DMS 273 treated with DMSO at 0.1 percent for 48 hours (cell line): Measurements from ENCODE around the gene ARHGEF40.

Experiments used
- DNase-seq: peaks from one replicate; lab custom pipeline; 2025; lab: John Stamatoyannopoulos, UW

Gene ARHGEF40

GRCh38 chr14:21059842-21060613 is 10.1 kb upstream of the ARHGEF40 start:
- DNase-seq = no peak

DNA sequence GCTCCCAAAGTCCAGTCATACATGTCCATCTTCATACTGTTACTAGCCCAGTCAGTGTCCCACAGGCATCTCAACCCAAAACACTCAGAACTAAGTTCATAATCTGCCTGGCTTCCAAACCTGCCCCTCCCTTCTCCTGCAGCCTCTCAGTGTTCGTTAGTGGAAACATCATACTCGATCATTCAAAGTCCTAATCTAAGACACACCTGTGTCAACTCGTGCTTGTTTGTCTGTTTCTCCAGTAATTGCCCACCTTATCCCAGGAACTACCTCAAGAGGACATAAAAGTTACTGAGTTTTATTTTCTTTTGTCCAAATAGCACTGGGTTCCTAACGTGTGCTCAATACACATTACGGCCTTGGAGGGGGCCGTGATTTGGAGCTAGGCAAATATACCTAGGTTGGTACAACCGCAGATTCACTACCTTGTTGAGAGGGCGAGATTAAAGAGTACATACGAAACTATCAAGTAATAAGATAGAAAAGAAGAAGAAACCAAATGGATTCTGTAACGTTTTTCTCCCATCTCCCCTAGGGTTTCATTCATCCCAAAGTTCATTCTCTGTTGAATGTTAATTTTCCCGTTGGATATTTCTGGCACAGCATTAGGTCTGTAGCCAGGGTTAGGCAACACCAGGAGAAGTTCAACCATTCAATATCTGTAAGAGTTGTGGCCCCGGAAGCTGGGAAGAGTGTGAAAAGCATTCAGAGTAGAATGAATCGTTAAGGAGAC is 9.3 kb upstream of the ARHGEF40 start:
- no peak for DNase-seq

GRCh38 chr14:21061347-21061668 is 8.8 kb upstream of the ARHGEF40 start:
- no peak for DNase-seq

- DNase-seq = no peak
Observed at GRCh38 chr14:21063479-21063878, 6.6 kb upstream of the ARHGEF40 start.

DNA sequence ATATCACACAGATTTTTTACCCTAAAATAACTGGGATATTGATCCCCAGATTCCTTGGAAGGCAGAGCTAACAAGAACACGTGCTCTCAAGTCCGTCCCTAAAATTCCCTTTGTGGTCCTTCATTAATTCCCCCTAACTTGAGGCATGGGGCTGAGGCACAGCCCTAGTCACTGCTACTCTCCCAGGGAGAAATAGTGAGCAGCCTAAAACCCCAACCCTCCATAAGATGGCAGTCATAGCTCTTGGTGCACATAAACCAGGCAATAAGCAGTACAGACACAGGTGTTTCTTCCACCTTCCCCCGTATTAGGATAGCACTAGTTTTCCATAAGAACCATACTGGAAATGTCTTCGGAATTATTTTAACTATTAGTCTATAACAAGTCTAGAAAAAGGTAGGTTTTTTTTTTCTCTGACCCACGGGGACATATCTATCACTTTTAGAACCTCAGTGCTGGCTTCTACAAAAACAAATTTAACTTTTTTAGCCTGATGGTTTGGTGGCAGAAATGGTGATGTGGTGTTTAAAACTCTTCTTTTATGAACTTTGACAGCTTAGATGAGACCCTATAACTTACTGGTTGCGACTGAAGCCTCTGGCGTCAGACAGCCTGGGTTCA is 3.1 kb upstream of the ARHGEF40 start:
- no peak for DNase-seq

DNA sequence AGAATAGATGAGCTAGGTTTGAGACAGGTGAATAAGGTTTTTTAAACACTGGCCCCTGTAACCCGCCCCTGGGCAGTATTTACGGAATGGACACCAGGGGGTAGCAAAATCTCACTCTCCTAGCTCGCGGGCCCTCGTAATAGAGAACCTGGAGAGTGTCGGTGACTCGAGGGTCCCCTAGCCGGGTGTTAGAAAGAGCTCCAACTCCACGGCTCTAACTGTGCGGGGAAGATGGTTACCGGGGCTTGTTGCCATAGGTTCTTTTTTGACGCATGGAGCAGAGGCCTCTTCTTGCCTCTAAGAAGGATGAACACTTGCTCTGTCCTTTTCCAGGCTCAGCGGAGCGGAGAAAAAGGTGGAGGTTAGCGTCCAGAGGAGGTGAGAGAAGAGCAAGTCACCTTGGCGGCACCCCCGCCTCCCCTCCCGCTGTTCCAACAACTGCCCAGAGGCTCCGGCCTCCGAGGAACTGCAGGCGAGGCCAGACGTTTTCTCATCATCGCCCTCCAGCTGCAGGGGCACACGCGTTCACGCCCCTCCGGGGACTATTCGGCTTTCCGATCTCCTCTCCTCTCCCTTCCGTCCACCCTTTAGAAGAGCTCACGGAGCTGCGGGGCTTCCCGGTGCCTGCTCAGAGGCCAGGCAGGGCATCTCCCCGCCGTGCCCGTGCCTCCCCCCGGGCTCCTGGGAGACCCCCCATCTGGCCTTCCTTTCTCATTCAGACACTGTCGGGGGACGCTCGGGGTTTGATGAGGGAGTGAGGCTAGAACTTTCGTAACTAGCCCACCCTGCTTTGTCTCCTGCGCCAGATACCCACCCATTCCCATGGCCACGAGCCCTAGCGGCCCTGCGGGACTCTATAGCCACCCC is 1.4 kb upstream of the ARHGEF40 start:
- peak; percentile 14 for DNase-seq

- DNase-seq = no peak
Observed at GRCh38 chr14:21069388-21070082, 569 bp upstream of the ARHGEF40 start.

GRCh38 chr14:21070610-21071224 is 613 bp downstream of the ARHGEF40 start:
- no peak for DNase-seq

GRCh38 chr14:21071225-21072030 is 1.3 kb downstream of the ARHGEF40 start:
- peak; percentile 35 for DNase-seq

- no peak for DNase-seq
Observed at GRCh38 chr14:21072031-21072473, 1.9 kb downstream of the ARHGEF40 start.

DNA sequence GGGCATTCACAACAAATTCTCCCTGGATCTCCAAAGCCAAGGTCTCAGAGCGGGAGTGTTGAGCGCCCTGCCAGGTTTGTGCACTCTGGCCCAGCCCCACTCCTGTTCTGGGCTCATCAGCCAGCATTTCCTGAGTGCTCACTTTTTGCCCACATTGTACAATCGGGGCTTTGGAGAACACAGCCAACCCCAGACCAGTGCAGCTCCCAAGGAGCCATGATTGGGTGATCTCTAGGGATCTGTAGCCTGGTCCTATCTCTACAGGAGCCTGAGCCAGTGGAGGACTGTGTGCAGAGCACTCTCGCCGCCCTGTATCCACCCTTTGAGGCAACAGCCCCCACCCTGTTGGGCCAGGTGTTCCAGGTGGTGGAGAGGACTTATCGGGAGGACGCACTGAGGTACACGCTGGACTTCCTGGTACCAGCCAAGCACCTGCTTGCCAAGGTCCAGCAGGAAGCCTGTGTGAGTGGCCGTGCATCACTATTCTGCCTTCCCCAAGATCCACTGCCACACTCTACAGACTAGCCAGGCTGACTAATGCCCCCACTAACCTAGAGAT is 2.8 kb downstream of the ARHGEF40 start:
- DNase-seq = no peak

GRCh38 chr14:21073921-21074320 is 3.8 kb downstream of the ARHGEF40 start:
- DNase-seq = no peak

GRCh38 chr14:21074398-21075272 is 4.5 kb downstream of the ARHGEF40 start:
- no peak for DNase-seq

GRCh38 chr14:21075719-21076437 is 5.8 kb downstream of the ARHGEF40 start:
- DNase-seq = no peak

DNA sequence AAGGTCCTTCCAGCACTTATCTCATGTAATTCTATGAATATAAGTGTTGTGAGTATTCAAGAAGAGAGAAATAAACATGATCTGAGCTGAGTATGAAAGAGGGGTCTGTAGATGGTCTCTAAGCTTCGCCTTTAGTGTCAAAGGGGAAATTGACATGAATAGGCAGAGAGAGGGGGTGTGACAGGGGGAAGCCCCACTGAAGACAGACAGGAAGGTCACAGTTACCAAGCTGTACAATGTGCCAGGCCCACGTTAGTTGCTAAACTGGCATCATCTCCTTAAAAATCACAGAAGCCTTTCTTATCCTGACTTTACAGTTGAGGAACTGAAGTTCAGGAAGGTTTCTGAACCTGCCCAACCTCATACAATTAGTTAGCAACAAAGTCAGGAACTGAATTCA is 7.6 kb downstream of the ARHGEF40 start:
- DNase-seq = no peak

DNA sequence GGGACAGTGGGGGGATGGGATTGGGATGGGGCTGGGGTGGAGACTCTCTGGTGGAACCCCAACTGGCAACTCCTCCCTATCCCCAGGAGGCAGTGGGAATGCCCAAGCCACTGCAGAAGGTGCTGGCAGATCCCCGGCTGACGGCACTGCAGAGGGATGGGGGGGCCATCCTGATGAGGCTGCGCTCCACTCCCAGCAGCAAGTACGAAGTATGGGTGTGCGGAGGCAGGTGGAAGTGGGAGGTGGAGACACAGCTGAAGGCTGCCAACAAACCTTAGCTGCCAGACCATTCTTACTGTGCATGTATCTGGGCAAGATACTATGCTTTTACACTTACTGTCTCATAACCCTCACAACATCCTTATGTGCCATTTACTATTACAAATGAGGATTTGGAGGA is 8.2 kb downstream of the ARHGEF40 start:
- no peak for DNase-seq

GRCh38 chr14:21078726-21079125 is 8.6 kb downstream of the ARHGEF40 start:
- DNase-seq = no peak

DNA sequence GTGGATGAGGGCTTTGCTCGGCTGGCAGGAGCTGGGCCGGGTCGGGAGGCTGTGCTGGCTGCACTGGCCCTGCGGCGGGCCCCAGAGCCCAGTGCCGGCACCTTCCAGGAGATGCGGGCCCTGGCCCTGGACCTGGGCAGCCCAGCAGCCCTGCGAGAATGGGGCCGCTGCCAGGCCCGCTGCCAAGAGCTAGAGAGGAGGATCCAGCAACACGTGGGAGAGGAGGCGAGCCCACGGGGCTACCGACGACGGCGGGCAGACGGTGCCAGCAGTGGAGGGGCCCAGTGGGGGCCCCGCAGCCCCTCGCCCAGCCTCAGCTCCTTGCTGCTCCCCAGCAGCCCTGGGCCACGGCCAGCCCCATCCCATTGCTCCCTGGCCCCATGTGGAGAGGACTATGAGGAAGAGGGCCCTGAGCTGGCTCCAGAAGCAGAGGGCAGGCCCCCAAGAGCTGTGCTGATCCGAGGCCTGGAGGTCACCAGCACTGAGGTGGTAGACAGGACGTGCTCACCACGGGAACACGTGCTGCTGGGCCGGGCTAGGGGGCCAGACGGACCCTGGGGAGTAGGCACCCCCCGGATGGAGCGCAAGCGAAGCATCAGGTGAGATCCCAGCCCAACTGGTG is 11.5 kb downstream of the ARHGEF40 start:
- no peak for DNase-seq
